Measurements from ENCODE around the gene PTPDC1.

Gene PTPDC1

GRCh38 chr9:94084314-94084713, at the start of gene PTPDC1:
PTPDC1 (plus strand) TSS chr9:94084464; CDS start chr9:94084531, 67 bp downstream.
- no peak for DNase-seq (ENCODE audit: extremely low read depth in 1 of 2, low read depth in 1 of 2)

- no peak for DNase-seq (ENCODE audit: extremely low read depth in 1 of 2, low read depth in 1 of 2)
Measured at GRCh38 chr9:94034511-94034910, 49.8 kb upstream of the PTPDC1 start.

- DNase-seq (ENCODE audit: extremely low read depth in 1 of 2, low read depth in 1 of 2) = no peak
Measured at GRCh38 chr9:94039786-94040185, 44.5 kb upstream of the PTPDC1 start.

GRCh38 chr9:94042516-94043360, 41.5 kb upstream of the PTPDC1 start:
- DNase-seq (ENCODE audit: extremely low read depth in 1 of 2, low read depth in 1 of 2) = no peak

- DNase-seq (ENCODE audit: extremely low read depth in 1 of 2, low read depth in 1 of 2) = no peak
Measured at GRCh38 chr9:94054716-94055115, 29.5 kb upstream of the PTPDC1 start.

DNA sequence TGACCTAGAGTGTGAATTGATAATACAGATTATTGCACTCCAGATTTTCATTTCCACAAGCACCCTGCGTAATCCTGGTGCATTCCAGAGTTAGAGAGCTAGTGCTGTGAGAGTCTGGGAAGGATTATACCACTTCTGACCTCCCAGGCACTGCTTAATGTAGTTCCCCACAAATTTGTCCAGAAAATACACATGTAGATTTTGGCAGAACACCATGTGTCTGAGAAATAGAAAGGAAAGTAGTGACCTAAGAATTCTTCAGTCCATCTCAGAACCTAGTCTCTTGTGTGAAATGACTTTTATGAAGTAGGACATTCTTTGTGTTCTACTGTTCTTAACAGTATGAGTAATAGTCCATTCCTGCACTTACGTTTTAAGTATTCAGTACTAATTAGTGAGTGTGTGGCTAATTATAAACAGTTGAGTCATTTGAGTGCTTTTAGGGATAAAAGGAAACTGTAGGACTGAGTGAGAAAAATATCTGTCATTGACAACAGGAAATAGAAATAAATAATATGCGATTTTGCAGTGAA, 27.8 kb upstream of the PTPDC1 start:
- DNase-seq (ENCODE audit: extremely low read depth in 1 of 2, low read depth in 1 of 2) = no peak

- no peak for DNase-seq (ENCODE audit: extremely low read depth in 1 of 2, low read depth in 1 of 2)
Measured at GRCh38 chr9:94057918-94058317, 26.3 kb upstream of the PTPDC1 start.

GRCh38 chr9:94061864-94062263, 22.4 kb upstream of the PTPDC1 start:
- no peak for DNase-seq (ENCODE audit: extremely low read depth in 1 of 2, low read depth in 1 of 2)

- DNase-seq (ENCODE audit: extremely low read depth in 1 of 2, low read depth in 1 of 2) = peak; percentile 25 to 66
Measured at GRCh38 chr9:94065535-94065961, 18.7 kb upstream of the PTPDC1 start.

- DNase-seq (ENCODE audit: extremely low read depth in 1 of 2, low read depth in 1 of 2) = no peak
Measured at GRCh38 chr9:94068257-94068656, 16.0 kb upstream of the PTPDC1 start.

DNA sequence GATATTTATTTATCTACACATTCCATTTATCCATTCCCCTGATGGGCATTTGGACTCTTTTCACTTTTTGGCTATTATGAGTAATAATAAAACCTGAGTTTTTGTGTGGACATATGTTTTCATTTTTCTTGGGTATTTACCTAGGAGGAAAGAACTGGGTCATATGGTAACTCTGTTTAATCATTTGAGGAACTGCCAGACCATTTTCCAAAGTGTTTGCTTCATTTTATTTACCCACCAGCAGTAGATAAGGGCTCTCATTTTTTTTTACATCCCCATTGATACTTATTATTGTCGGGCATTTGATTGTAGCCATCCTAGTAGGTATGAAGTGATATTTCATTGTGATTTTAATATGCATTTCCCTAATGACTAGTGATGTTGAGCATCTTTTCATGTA, 7.7 kb upstream of the PTPDC1 start:
- no peak for DNase-seq (ENCODE audit: extremely low read depth in 1 of 2, low read depth in 1 of 2)

- DNase-seq (ENCODE audit: extremely low read depth in 1 of 2, low read depth in 1 of 2) = no peak
Measured at GRCh38 chr9:94078086-94078485, 6.2 kb upstream of the PTPDC1 start.

DNA sequence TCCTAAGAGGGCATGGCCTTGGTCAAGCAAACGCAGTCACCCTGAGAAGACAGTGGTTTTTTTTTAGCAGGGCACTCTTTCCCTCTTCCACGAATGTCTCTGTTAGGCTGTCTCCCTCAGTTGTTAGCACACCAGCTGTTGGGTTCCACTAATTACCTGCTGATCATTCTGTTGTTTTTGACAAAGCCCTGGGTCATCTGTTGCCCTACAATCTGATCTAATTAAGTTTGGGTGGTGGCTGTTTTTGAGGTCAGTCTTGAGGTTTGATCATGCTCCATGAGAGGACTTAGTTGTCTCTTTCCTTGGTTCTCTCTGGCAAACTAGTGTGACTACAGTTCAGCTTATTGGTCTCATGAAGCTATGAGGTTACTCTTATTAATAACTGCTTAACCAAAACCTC, 5.0 kb upstream of the PTPDC1 start:
- no peak for DNase-seq (ENCODE audit: extremely low read depth in 1 of 2, low read depth in 1 of 2)

- no peak for DNase-seq (ENCODE audit: extremely low read depth in 1 of 2, low read depth in 1 of 2)
Measured at GRCh38 chr9:94080249-94080648, 4.0 kb upstream of the PTPDC1 start.

DNA sequence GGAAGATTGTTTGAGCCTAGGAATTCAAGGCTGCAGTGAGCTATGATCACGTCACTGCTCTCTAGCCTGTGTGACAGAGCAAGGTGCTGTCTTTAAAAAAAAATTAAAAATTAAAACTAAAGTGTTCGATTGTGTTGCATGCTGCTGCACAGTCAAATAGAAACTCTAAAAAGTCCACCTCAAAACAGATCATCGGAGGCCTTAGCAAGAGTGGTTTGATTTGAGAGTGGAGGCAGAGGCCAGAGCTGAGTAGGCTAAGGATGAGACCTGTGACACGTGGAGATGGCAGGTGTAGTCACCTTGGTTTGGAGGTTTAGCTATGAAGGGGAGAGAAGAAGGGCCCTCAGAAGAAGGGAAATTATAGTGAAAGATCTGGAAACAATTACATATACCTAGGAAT, 2.8 kb upstream of the PTPDC1 start:
- no peak for DNase-seq (ENCODE audit: extremely low read depth in 1 of 2, low read depth in 1 of 2)

- no peak for DNase-seq (ENCODE audit: extremely low read depth in 1 of 2, low read depth in 1 of 2)
Measured at GRCh38 chr9:94081864-94082463, 2.3 kb upstream of the PTPDC1 start.

DNA sequence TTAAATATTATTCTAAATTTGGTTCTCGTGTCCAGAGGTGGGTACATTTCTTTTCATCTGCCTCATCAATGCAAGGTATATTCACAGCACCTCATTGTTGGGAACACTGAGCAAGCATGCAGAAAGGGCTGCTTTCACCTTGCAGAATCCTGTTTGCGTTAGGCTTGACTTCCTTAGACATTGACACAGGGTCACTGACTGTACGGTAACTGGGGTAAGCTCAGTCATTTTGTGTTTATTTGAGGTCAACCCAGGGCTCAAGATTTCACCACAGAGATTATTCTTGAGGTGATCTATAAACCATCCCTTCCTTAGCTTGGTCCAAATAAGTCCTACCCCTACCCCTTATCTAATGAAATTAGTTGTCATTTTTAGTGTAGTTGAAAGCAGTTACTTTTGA, 1.7 kb upstream of the PTPDC1 start:
- DNase-seq (ENCODE audit: extremely low read depth in 1 of 2, low read depth in 1 of 2) = no peak

- no peak for DNase-seq (ENCODE audit: extremely low read depth in 1 of 2, low read depth in 1 of 2)
Measured at GRCh38 chr9:94082956-94083355, 1.3 kb upstream of the PTPDC1 start.

GRCh38 chr9:94083384-94083783, 880 bp upstream of the PTPDC1 start:
- no peak for DNase-seq (ENCODE audit: extremely low read depth in 1 of 2, low read depth in 1 of 2)

DNA sequence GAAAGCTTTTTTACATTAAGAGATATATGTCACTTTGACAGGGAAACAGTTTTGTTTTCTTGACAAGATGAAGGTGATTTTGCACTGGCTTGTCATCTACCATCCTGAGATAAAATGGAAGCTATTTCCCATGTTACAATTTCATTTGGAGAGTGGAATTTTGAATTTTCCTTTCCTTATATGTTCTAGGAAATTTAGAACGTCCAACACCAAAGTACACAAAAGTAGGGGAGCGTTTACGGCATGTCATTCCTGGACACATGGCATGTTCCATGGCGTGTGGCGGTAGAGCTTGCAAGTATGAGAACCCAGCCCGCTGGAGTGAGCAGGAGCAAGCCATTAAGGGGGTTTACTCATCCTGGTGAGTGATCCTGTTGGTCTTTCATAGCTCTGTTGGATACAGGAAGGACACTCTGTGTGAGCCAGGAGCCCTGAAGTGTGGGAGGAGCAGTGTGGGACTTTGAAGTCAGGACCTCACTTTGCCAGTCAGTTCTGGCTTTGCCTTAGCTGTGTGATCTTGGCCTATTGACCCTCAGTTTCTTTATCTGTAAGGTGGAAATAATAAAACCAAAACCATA, 887 bp downstream of the PTPDC1 start:
- DNase-seq (ENCODE audit: extremely low read depth in 1 of 2, low read depth in 1 of 2) = no peak

DNA sequence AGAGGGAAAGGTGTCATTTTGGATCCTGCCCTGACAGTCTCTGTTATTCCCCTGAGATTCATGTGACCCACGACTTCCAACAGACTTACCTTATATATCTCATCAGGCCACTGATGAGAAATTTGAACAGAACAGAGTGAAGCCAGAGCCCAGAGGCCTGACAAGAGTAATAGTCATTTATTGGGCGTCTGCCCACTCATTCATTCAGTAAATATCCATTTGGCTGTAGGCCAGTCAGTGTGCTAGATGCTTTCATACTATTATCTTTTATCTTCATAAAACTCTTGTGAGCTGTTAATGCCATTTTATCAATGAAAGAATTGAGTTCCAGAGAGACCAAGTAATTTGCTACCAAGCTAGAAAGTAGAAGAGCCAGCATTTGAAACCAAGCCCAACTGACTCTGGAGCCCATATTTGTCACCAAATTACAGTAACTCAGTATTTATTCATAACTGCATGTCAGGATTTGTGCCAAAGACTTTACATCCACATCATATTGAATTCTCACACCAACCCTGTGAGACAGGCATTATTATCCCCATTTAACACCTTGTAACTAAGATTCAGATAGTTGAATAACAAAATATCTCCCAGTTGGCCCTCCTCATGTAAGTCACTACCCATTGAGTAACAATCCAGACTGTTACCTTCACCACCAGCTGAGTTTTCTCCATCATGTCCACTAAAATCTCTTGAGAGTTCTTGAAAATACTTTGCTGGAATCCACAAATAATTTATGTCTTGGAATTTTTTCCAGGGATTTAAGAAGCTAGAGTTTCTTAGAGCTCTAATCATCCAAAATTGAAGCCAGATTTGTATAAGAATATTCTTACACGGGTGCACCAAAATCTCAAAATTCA, 2.5 kb downstream of the PTPDC1 start:
- no peak for DNase-seq (ENCODE audit: extremely low read depth in 1 of 2, low read depth in 1 of 2)

Measured in activated CD8-positive, alpha-beta memory T cell treated with anti-CD3 and anti-CD28 coated beads for 1 hour (primary cell).